DOHH2 (cell line): ENCODE data around the gene TFF2.

Experiments
- CTCF ChIP-seq: fragments of 200-600 bp; sonication (generic); IDR thresholded peaks from one replicate; pipeline ENCODE4 v1.5.1; 2014; ENCODE audit warnings: antibody characterized with exemption, mild to moderate bottlenecking, low read depth, low read length; ENCODE audit not compliant: poor library complexity, severe bottlenecking
- EZH2phosphoT487 ChIP-seq: fragments of 200-600 bp; sonication (generic); IDR thresholded peaks from 2 replicates; pipeline ENCODE4 v1.6.1; 2017; ENCODE audit warnings: borderline replicate concordance, mild to moderate bottlenecking, antibody characterized with exemption, low read length, moderate library complexity, mixed read lengths

- TF ChIP-seq CTCF (peak; percentile 9), EZH2phosphoT487 (no peak)
These were observed 19.0 kb upstream of the TFF2 start for GRCh38 chr21:42369821-42370220.
